ENCODE results near the gene DOK7.

Gene DOK7

DNA sequence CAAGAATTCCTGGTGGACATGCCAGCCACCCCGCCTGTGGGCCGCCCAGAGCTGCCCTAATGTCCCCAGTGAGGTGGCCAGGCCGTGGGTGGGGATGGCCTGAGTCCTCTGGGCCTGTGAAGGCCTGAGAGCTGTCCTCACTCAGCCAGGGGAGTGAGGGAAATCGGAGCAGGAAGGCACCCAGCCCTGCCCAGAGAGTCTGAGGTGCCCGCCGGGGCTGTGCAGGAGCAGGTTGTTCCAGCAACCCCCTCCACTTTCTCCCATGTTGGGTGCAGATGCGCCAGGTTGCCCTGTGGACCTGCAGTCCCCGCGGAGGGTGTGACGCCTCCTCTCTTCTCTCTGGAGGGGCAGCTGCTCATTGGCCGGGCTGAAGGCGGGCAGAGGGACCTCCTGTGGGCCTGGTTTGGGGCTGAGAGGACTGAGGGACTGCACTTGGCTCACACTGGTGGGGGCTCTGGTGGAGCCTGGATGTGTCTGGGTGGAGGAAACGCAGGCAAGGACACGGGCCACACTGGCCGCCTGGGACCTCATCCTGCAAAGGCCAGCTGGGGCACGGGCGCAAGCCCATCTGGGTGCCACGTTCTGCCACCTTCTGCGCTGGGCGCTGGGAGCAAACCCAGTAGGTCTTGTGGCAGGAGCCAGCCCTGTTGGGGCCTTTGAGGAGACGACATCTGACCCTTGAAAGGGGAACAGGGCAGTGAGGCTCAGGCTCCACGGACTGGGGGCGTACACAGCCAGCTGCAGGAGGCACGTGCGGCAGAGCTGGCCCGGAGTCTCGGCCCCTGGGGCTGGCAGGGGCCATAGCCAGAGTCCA lies 14.0 kb downstream of the DOK7 start:
- H3K79me2 ChIP-seq (ENCODE audit: control insufficient read depth, insufficient read depth, low read length, unreplicated experiment): no peaks in the 10 kb centered on the region
- no peaks in the 10 kb centered on the region for H3K27me3 ChIP-seq (ENCODE audit: insufficient read depth, low read length)

GRCh38 chr4:3477750-3478430 lies 14.8 kb downstream of the DOK7 start:
- H3K79me2 ChIP-seq (ENCODE audit: control insufficient read depth, insufficient read depth, low read length, unreplicated experiment): no peaks in the 10 kb centered on the region
- no peaks in the 10 kb centered on the region for H3K36me3 ChIP-seq (ENCODE audit: insufficient read depth, low read length)
- H2AFZ ChIP-seq (ENCODE audit: low read length, unreplicated experiment): no peak overlapping the region
- H3K27ac ChIP-seq (ENCODE audit: low read depth, low read length): no peak overlapping the region
- no peak overlapping the region for H3K4me3 ChIP-seq (ENCODE audit: low read depth, low read length)
- H3K4me1 ChIP-seq (ENCODE audit: control insufficient read depth, insufficient read depth, low read length, unreplicated experiment): no peaks in the 10 kb centered on the region
- H3K27me3 ChIP-seq (ENCODE audit: insufficient read depth, low read length): no peaks in the 10 kb centered on the region

More for the DNA sequence above, 14.0 kb downstream of the DOK7 start:
- Histone ChIP-seq H3K4me3 (ENCODE audit: low read depth, low read length) (no peak overlapping the region), H3K4me1 (ENCODE audit: control insufficient read depth, insufficient read depth, low read length, unreplicated experiment) (no peaks in the 10 kb centered on the region), H3K27ac (ENCODE audit: low read depth, low read length) (no peak overlapping the region), H3K36me3 (ENCODE audit: insufficient read depth, low read length) (no peaks in the 10 kb centered on the region), H2AFZ (ENCODE audit: low read length, unreplicated experiment) (no peak overlapping the region)

DNA sequence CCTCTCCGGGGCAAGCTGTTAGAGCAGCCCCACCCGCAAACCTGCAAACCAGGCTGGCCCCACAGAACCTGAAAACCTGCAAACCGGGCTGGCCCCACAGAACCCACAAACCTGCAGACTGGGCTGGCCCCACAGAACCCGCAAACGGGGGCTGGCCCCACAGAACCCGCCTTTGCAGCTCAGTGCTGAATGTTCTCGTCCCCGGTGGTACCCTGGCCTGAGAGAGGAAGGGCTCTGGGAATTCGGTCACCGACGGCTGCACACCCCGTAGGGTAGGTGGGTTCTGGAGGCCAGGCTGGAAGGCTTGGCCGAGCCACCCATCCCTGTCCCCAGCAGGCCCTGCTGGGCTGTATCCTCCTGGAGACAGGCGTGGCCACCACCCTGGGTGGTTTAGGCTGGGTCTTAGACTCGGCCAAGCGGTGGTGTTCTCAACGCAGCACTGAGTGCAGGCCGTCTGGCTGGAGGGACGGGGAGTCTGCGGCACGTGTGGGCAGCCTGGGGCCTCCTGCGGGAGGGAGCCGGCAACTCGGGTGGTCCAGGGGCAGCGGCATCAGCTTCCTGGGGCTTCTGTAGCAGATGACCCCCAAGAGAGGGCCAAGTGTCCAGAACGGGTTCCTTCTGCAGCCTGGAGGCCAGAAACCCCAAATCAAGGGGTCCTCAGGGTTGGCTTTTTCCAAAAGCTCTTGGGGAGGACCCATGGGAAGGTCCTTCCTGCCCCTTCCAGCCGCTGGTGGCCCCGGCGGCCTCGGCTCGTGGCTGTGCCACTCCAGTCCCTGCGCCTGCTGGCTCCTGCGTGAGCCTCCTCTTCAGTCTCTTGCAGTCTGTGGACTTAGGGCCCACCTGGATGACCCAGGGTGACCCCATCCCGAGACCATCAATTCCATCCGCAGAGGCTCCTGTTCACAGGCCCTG lies 15.6 kb downstream of the DOK7 start:
- Histone ChIP-seq H3K4me3 (ENCODE audit: low read depth, low read length) (no peak overlapping the region), H3K4me1 (ENCODE audit: control insufficient read depth, insufficient read depth, low read length, unreplicated experiment) (no peaks in the 10 kb centered on the region), H2AFZ (ENCODE audit: low read length, unreplicated experiment) (no peak overlapping the region), H3K27me3 (ENCODE audit: insufficient read depth, low read length) (no peaks in the 10 kb centered on the region), H3K36me3 (ENCODE audit: insufficient read depth, low read length) (no peaks in the 10 kb centered on the region), H3K79me2 (ENCODE audit: control insufficient read depth, insufficient read depth, low read length, unreplicated experiment) (no peaks in the 10 kb centered on the region), H3K27ac (ENCODE audit: low read depth, low read length) (no peak overlapping the region)

DNA sequence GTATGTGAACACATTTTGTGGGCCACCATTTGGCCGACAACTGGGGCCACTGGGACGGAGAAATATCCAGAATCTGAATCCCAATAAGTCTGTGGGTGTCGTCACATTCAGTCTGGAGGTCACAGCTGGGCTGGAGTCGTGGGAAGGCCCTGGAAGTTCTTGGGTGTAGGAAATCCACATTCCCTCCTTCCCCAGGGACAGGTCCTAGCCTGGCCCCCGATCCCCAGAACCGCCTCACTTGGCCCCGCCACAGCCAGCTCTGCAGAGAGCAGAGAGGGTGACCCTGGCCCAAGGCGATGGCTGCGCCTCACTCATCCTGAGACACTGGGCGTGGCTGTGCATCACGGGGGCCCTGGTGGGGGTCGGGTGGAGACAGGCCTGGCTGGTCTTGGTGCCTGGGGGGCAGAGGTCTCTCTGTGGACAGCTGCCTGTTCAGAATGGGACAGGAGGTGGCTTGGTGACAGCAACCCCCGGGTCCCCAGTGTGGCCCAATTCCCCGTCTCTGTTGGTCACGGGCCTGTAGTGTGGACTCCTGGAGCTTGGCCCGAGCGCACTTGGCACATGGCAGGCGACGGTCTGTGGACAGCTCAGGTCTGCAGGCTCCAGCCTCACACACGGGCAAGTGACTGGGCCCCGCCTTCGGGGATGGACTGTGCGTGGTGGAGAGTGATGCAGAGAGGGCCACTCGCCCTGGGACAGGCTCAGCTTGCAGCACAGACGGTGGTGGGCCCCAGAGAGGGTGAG lies 16.4 kb downstream of the DOK7 start:
- H2AFZ ChIP-seq (ENCODE audit: low read length, unreplicated experiment): no peak overlapping the region
- H3K79me2 ChIP-seq (ENCODE audit: control insufficient read depth, insufficient read depth, low read length, unreplicated experiment): no peaks in the 10 kb centered on the region
- no peaks in the 10 kb centered on the region for H3K36me3 ChIP-seq (ENCODE audit: insufficient read depth, low read length)
- H3K4me1 ChIP-seq (ENCODE audit: control insufficient read depth, insufficient read depth, low read length, unreplicated experiment): no peaks in the 10 kb centered on the region
- no peak overlapping the region for H3K27ac ChIP-seq (ENCODE audit: low read depth, low read length)
- peaks cover 6% of the 10 kb centered on the region; the same call in 1 of the 2 replicates for H3K27me3 ChIP-seq (ENCODE audit: insufficient read depth, low read length)
- H3K4me3 ChIP-seq (ENCODE audit: low read depth, low read length): no peak overlapping the region

DNA sequence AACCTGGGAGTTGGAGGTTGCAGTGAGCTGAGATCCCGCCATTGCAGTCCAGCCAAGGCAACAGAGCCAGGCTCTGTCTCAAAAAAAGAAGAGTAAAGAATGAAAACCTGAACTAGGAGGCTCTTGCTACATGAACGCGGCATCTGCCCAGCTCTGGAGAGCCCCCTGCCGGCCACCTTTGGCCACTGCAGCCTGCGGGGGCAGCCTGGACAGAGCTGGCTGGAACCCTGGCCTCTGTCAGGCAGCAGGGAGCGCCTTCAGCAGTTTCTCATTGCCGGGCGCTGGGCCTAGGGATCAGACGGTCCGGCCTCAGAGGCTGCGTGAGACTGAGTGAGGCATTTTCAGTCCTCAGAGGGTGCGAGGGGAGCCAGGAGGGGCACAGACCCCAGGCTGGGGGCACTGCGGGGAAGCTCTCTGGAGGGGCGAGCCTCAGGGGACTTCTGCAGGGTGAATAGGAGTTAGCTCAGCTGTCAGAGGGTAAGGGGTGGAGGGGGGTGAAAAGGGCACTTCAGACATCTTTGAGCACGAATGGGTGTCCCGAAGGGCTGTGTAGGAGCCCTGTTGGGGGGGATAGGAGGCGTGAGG lies 17.5 kb downstream of the DOK7 start:
- Histone ChIP-seq H3K27me3 (ENCODE audit: insufficient read depth, low read length) (peaks cover 9% of the 10 kb centered on the region; the same call in 1 of the 2 replicates), H3K79me2 (ENCODE audit: control insufficient read depth, insufficient read depth, low read length, unreplicated experiment) (no peaks in the 10 kb centered on the region), H3K4me3 (ENCODE audit: low read depth, low read length) (no peak overlapping the region), H3K4me1 (ENCODE audit: control insufficient read depth, insufficient read depth, low read length, unreplicated experiment) (no peaks in the 10 kb centered on the region), H3K27ac (ENCODE audit: low read depth, low read length) (no peak overlapping the region), H3K36me3 (ENCODE audit: insufficient read depth, low read length) (no peaks in the 10 kb centered on the region), H2AFZ (ENCODE audit: low read length, unreplicated experiment) (no peak overlapping the region)

- no peak overlapping the region for H2AFZ ChIP-seq (ENCODE audit: low read length, unreplicated experiment)
- H3K4me3 ChIP-seq (ENCODE audit: low read depth, low read length): no peak overlapping the region
- H3K27me3 ChIP-seq (ENCODE audit: insufficient read depth, low read length): peaks cover 9% of the 10 kb centered on the region; the same call in 1 of the 2 replicates
- no peak overlapping the region for H3K27ac ChIP-seq (ENCODE audit: low read depth, low read length)
- no peaks in the 10 kb centered on the region for H3K4me1 ChIP-seq (ENCODE audit: control insufficient read depth, insufficient read depth, low read length, unreplicated experiment)
- no peaks in the 10 kb centered on the region for H3K79me2 ChIP-seq (ENCODE audit: control insufficient read depth, insufficient read depth, low read length, unreplicated experiment)
- no peaks in the 10 kb centered on the region for H3K36me3 ChIP-seq (ENCODE audit: insufficient read depth, low read length)
Observed at GRCh38 chr4:3481113-3481531, 18.0 kb downstream of the DOK7 start.

DNA sequence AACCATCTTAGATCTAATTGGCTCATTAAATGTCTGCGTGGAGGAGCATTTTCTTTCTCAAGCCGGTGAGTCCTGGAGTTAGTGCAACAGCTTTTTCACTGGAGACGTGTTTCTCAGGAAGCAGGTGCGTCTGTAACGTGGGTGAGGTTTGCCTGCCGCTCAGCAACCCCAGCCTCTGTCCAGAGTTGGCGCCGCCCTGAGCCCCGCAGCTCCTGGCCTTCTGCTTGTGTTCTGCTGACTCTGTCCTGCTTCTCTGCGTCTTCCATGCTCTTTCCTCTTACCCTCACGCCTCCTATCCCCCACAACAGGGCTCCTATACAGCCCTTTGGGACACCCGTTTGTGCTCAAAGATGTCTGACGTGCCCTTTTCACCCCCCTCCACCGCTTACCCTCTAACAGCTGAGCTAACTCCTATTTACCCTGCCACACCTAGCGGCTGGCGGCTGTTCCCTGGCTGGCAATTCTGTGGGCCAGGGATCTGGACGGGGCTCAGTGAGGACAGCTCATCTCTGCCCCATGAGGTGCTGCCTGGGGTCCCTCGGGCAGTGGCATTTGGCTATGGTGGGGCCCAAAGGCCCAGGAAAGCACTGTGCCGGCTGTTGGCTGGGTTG lies 18.8 kb downstream of the DOK7 start:
- Histone ChIP-seq H3K4me3 (ENCODE audit: low read depth, low read length) (no peak overlapping the region), H3K79me2 (ENCODE audit: control insufficient read depth, insufficient read depth, low read length, unreplicated experiment) (no peaks in the 10 kb centered on the region), H3K4me1 (ENCODE audit: control insufficient read depth, insufficient read depth, low read length, unreplicated experiment) (no peaks in the 10 kb centered on the region), H3K27me3 (ENCODE audit: insufficient read depth, low read length) (peaks cover 9% of the 10 kb centered on the region; the same call in 1 of the 2 replicates), H2AFZ (ENCODE audit: low read length, unreplicated experiment) (no peak overlapping the region), H3K36me3 (ENCODE audit: insufficient read depth, low read length) (no peaks in the 10 kb centered on the region), H3K27ac (ENCODE audit: low read depth, low read length) (no peak overlapping the region)

DNA sequence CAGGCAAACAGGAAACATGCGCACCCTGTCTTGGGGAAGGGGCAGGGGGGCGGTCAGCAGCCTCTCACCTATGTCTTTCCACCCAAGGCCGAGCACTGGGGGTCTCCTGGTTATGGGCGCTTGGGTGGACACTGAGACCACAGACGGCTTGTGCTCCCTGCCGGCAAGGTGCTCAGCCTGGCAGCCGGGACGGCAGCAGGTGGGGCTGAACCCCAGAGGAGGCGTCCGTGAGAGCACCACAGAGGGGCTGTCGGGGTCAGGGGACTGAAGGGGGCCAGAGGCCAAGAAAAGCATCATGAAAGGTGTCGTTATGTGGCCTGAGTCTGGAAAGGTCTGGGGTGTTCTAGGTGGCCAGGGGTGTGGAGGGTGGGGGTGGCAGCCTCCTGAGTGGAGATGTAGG lies 19.6 kb downstream of the DOK7 start:
- Histone ChIP-seq H3K27ac (ENCODE audit: low read depth, low read length) (no peak overlapping the region), H3K27me3 (ENCODE audit: insufficient read depth, low read length) (peaks cover 9% of the 10 kb centered on the region; the same call in 1 of the 2 replicates), H3K36me3 (ENCODE audit: insufficient read depth, low read length) (no peaks in the 10 kb centered on the region), H3K4me1 (ENCODE audit: control insufficient read depth, insufficient read depth, low read length, unreplicated experiment) (no peaks in the 10 kb centered on the region), H2AFZ (ENCODE audit: low read length, unreplicated experiment) (no peak overlapping the region), H3K4me3 (ENCODE audit: low read depth, low read length) (no peak overlapping the region), H3K79me2 (ENCODE audit: control insufficient read depth, insufficient read depth, low read length, unreplicated experiment) (no peaks in the 10 kb centered on the region)

- Histone ChIP-seq H3K4me1 (ENCODE audit: control insufficient read depth, insufficient read depth, low read length, unreplicated experiment) (no peaks in the 10 kb centered on the region), H3K4me3 (ENCODE audit: low read depth, low read length) (no peak overlapping the region), H3K36me3 (ENCODE audit: insufficient read depth, low read length) (no peaks in the 10 kb centered on the region), H2AFZ (ENCODE audit: low read length, unreplicated experiment) (no peak overlapping the region), H3K27ac (ENCODE audit: low read depth, low read length) (no peak overlapping the region), H3K27me3 (ENCODE audit: insufficient read depth, low read length) (peaks cover 9% of the 10 kb centered on the region; the same call in 1 of the 2 replicates), H3K79me2 (ENCODE audit: control insufficient read depth, insufficient read depth, low read length, unreplicated experiment) (no peaks in the 10 kb centered on the region)
Observed at GRCh38 chr4:3483471-3483921, 20.4 kb downstream of the DOK7 start.

Measured in ACC112 (cell line).